HG02981 (cell line): ENCODE data around the gene SLC39A13.

ENCODE experiments used
- ATAC-seq: cut with Tn5 transposase; IDR thresholded peaks from one replicate; pipeline ENCODE4 v1.9.1; 2021; ENCODE audit warnings: mild to moderate bottlenecking, moderate library complexity; ENCODE audit not compliant: unreplicated experiment

Gene SLC39A13

GRCh38 chr11:47426062-47426956 is 17.9 kb downstream of the SLC39A13 start, which contains the start of gene PSMC3:
Gene PSMC3, minus strand, starts transcription at chr11:47426439. Its CDS starts 160 bp downstream, at chr11:47426279.
- peak; percentile 93 for ATAC-seq

- no peak for ATAC-seq
These were observed 22.1 kb downstream of the SLC39A13 start for GRCh38 chr11:47430524-47430923.

GRCh38 chr11:47431356-47432083 is 23.1 kb downstream of the SLC39A13 start:
- no peak for ATAC-seq

GRCh38 chr11:47433157-47433556 is 24.8 kb downstream of the SLC39A13 start:
- no peak for ATAC-seq

- ATAC-seq = no peak
These were observed 25.8 kb downstream of the SLC39A13 start for GRCh38 chr11:47434011-47434786.

- ATAC-seq = no peak
These were observed 27.3 kb downstream of the SLC39A13 start for GRCh38 chr11:47435687-47436086.

- no peak for ATAC-seq
These were observed 28.3 kb downstream of the SLC39A13 start for GRCh38 chr11:47436726-47437125.

GRCh38 chr11:47437218-47437745 is 28.9 kb downstream of the SLC39A13 start:
- ATAC-seq = no peak

GRCh38 chr11:47437746-47438418 is 29.5 kb downstream of the SLC39A13 start:
- ATAC-seq = no peak

GRCh38 chr11:47438721-47439120 is 30.3 kb downstream of the SLC39A13 start:
- no peak for ATAC-seq

GRCh38 chr11:47440054-47440476 is 31.7 kb downstream of the SLC39A13 start:
- no peak for ATAC-seq

- ATAC-seq = no peak
These were observed 33.0 kb downstream of the SLC39A13 start for GRCh38 chr11:47441421-47441820.

GRCh38 chr11:47442514-47442913 is 34.1 kb downstream of the SLC39A13 start:
- no peak for ATAC-seq

GRCh38 chr11:47443028-47443700 is 34.8 kb downstream of the SLC39A13 start:
- no peak for ATAC-seq

GRCh38 chr11:47443817-47444216 is 35.4 kb downstream of the SLC39A13 start:
- ATAC-seq = no peak

GRCh38 chr11:47445840-47446239 is 37.5 kb downstream of the SLC39A13 start:
- ATAC-seq = no peak

GRCh38 chr11:47446833-47447232 is 38.4 kb downstream of the SLC39A13 start:
- no peak for ATAC-seq

GRCh38 chr11:47447906-47448305 is 39.5 kb downstream of the SLC39A13 start:
- no peak for ATAC-seq

GRCh38 chr11:47448566-47449427 is 40.4 kb downstream of the SLC39A13 start, which contains the start of gene RAPSN:
Gene RAPSN, minus strand, starts transcription at chr11:47449136. Its CDS starts 172 bp downstream, at chr11:47448964.
- ATAC-seq = no peak
